ENCODE measurements around the gene MRPL12. TPM values are rescaled to one million over a fixed set of nuclear protein-coding genes. Genes with fewer than 3 reads are reported as not detected.

MRPL12 gene
- total RNA-seq, 1 experiment from 2014 or later = 260 TPM

- TF ChIP-seq ZBTB33 (IDR thresholded peaks at IDR 0.05; ENCODE audit: extremely low read depth, insufficient replicate concordance, low read length) = no peak
These were observed 14.6 kb downstream of the MRPL12 start (continued) for GRCh38 chr17:81717766-81718089.

- DNase-seq (ENCODE audit: low read depth, low spot score) (no peak), ATAC-seq (no peak)
- Histone ChIP-seq H4K20me1 (ENCODE audit: insufficient read depth) (no peaks in the 10 kb centered on the region), H3K27me3 (ENCODE audit: insufficient read depth, low read length) (no peaks in the 10 kb centered on the region), H3K9me3 (ENCODE audit: control insufficient read depth in 1 of 2, insufficient read depth in 1 of 2, low read depth in 1 of 2, low read length in 2 of 2) (no peaks in the 10 kb centered on the region), H3K36me3 (ENCODE audit: control insufficient read depth in 1 of 2, insufficient read depth in 2 of 2, low read length in 2 of 2) (peaks cover 3 to 5% of the 10 kb centered on the region in 2 experiments; a peak in 3 of 4 replicates), H3K4me2 (ENCODE audit: low read length) (no peak overlapping the region), H2AFZ (ENCODE audit: low read depth, low read length, poor library complexity, severe bottlenecking) (no peak overlapping the region), H3K27ac (ENCODE audit: low read depth, low read length) (no peak overlapping the region; the same call in 1 of the 2 replicates), H3K9ac (ENCODE audit: low read length) (no peak overlapping the region), H3K79me2 (ENCODE audit: insufficient read depth, low read length) (peaks cover 10% of the 10 kb centered on the region; the same call in 1 of the 2 replicates), H3K9me2 (ENCODE audit: insufficient read depth) (no peaks in the 10 kb centered on the region), H3K4me1 (ENCODE audit: control insufficient read depth in 1 of 2, insufficient read depth in 2 of 2, low read length in 2 of 2) (peaks cover 34 to 37% of the 10 kb centered on the region in 2 experiments), H3K4me3 (replicated peaks in 1 of 2; ENCODE audit: low read depth in 1 of 2, low read length in 2 of 2) (no peak overlapping the region)
- intact Hi-C loops (cut with micrococcal nuclease) = no loop called here
- no TSS peak for BruUV-seq (replicated peaks)
- ChIA-PET RAD21 (ENCODE audit: low non-redundant PET in 1 of 2, low total read pairs in 2 of 2, uncharacterized antibody in 2 of 2, unreplicated experiment in 2 of 2) (no interaction called here), POLR2A (interaction anchor here (0.9 kb wide), 1 partner anchor 113 kb away, joined by 3 read pairs; the partner anchor contains the start of gene MCRIP1), CTCF (interaction anchor here (0.6 kb wide), 1 partner anchor 137 kb away, joined by 3 read pairs; no protein-coding TSS in a partner anchor)
- TF ChIP-seq SIN3A (IDR thresholded peaks at IDR 0.05; ENCODE audit: low read depth) (no peak), ZNF274 (IDR thresholded peaks at IDR 0.05; ENCODE audit: low read depth, low read length) (no peak), MAX (IDR thresholded peaks at IDR 0.05) (no peak), ELF1 (IDR thresholded peaks at IDR 0.05; ENCODE audit: borderline replicate concordance, low read depth) (no peak), RAD21 (IDR thresholded peaks at IDR 0.05; ENCODE audit: low read depth) (no peak), SP1 (IDR thresholded peaks at IDR 0.05; ENCODE audit: low read depth) (no peak), POLR2AphosphoS5 (IDR thresholded peaks at IDR 0.05; ENCODE audit: low read depth, low read length) (no peak)
These were observed 16.5 kb downstream of the MRPL12 start for GRCh38 chr17:81719410-81720266.

Measured in HCT116 (cell line).